Activated B cell treated with CpG ODN at 0.5 μM for 24 hours (primary cell): Measurements from ENCODE around the gene ZXDB. TPM values are rescaled to one million over a fixed set of nuclear protein-coding genes. Genes with fewer than 3 reads are reported as not detected.

Source experiments
- ATAC-seq: fragments of 200-7000 bp; cut with Tn5 transposase; one replicate; pipeline ENCODE4 v1.10.0; 2021; ENCODE audit warnings: low read depth, mild to moderate bottlenecking, moderate library complexity
- CTCF ChIA-PET: fragments of 350-600 bp; sonication (Branson Sonifier 250); formaldehyde crosslinking; loops from one replicate; lab custom pipeline; 2021; ENCODE audit warnings: antibody characterized with exemption; lab: Charles Lee
- POLR2A ChIA-PET: fragments of 350-600 bp; sonication (Branson Sonifier 250); formaldehyde crosslinking; loops from one replicate; lab custom pipeline; 2021; ENCODE audit warnings: antibody characterized with exemption; lab: Charles Lee
- DNase-seq: peaks from one replicate; pipeline ENCODE4 v3.0.0; 2022
- H3K27ac Mint-ChIP-seq: one replicate; pipeline ENCODE4 v1.8.0; 2020; ENCODE audit warnings: mixed read lengths
- H3K27me3 Mint-ChIP-seq: one replicate; pipeline ENCODE4 v1.8.0; 2021; ENCODE audit warnings: mixed read lengths
- H3K36me3 Mint-ChIP-seq: one replicate; pipeline ENCODE4 v1.8.0; 2021; ENCODE audit warnings: low read depth, mixed read lengths
- H3K4me1 Mint-ChIP-seq: one replicate; pipeline ENCODE4 v1.8.0; 2021; ENCODE audit warnings: mixed read lengths
- H3K4me3 Mint-ChIP-seq: one replicate; pipeline ENCODE4 v1.8.0; 2020; ENCODE audit warnings: mild to moderate bottlenecking, mixed read lengths
- H3K9me3 Mint-ChIP-seq: one replicate; pipeline ENCODE4 v1.8.0; 2020; ENCODE audit warnings: mixed read lengths
- CTCF ChIP-seq: fragments of 200-600 bp; IDR thresholded peaks from one replicate; pipeline ENCODE4 v1.8.0; 2022; ENCODE audit warnings: antibody characterized with exemption, mild to moderate bottlenecking
- intact Hi-C: fragments of 100-400 bp; cut with micrococcal nuclease; formaldehyde crosslinking; loops from one replicate; pipeline ENCODE4 v1.15.1; 2024
- total RNA-seq: library from RNA; stranded (reverse); gene quantifications from 2 replicates; pipeline ENCODE4 v1.2.3, GENCODE V29; 2022

ZXDB gene
- total RNA-seq, 1 donor from 2014 or later, result 11.8 TPM

- no peak for TF ChIP-seq CTCF
Observed at GRCh38 chrX:57641338-57641737, 49.5 kb downstream of the ZXDB start.

GRCh38 chrX:57643698-57644097 is 51.9 kb downstream of the ZXDB start:
- DNase-seq (no peak), ATAC-seq (no peak)
- POLR2A ChIA-PET, result no interaction called here
- no peaks in the 10 kb centered on the region for H3K4me1 Mint-ChIP-seq
- peaks cover 8% of the 10 kb centered on the region for H3K9me3 Mint-ChIP-seq
- CTCF ChIA-PET, result no interaction called here
- H3K27me3 Mint-ChIP-seq, result no peaks in the 10 kb centered on the region
- no peaks in the 10 kb centered on the region for H3K36me3 Mint-ChIP-seq
- intact Hi-C loops, result no loop called here
- no peak overlapping the region for H3K27ac Mint-ChIP-seq
- H3K4me3 Mint-ChIP-seq, result no peak overlapping the region
- TF ChIP-seq CTCF, result no peak

More at GRCh38 chrX:57641338-57641737, 49.5 kb downstream of the ZXDB start:
- ChIA-PET POLR2A (no interaction called here), CTCF (no interaction called here)
- no peak for DNase-seq
- ATAC-seq, result no peak
- Mint-ChIP-seq H3K36me3 (no peaks in the 10 kb centered on the region), H3K4me3 (no peak overlapping the region), H3K27ac (no peak overlapping the region), H3K27me3 (no peaks in the 10 kb centered on the region), H3K9me3 (peaks cover 8% of the 10 kb centered on the region), H3K4me1 (no peaks in the 10 kb centered on the region)
- intact Hi-C loops, result no loop called here

- no peak overlapping the region for H3K4me3 Mint-ChIP-seq
- H3K4me1 Mint-ChIP-seq, result no peaks in the 10 kb centered on the region
- H3K36me3 Mint-ChIP-seq, result no peaks in the 10 kb centered on the region
- H3K9me3 Mint-ChIP-seq, result peaks cover 2% of the 10 kb centered on the region
- intact Hi-C loops, result no loop called here
- ATAC-seq, result no peak
- H3K27me3 Mint-ChIP-seq, result no peaks in the 10 kb centered on the region
- DNase-seq, result no peak
- TF ChIP-seq CTCF, result no peak
- ChIA-PET CTCF (no interaction called here), POLR2A (no interaction called here)
- no peak overlapping the region for H3K27ac Mint-ChIP-seq
Observed at GRCh38 chrX:57647020-57647419, 55.2 kb downstream of the ZXDB start.

Other genes with a start within 250 kb of the ZXDB start
- gene NLRP2B, start 88.2 kb downstream of the ZXDB start, total RNA-seq, result not detected in 2 replicates